AG09309 (cell line): ENCODE measurements around the gene STIMATE.

Experiments
- DNase-seq: peaks from one replicate; pipeline ENCODE4 v3.0.0-alpha.2; 2010; ENCODE audit warnings: low read depth
- H3K4me3 ChIP-seq: 2 replicates; pipeline ENCODE4 v1.5.1; 2011; ENCODE audit warnings: mild to moderate bottlenecking, low read depth, low read length, moderate library complexity; ENCODE audit not compliant: control insufficient read depth
- CTCF ChIP-seq: IDR thresholded peaks from 2 replicates; pipeline ENCODE4 v1.5.1; 2011; ENCODE audit warnings: mild to moderate bottlenecking, low read depth, low read length, inconsistent platforms; ENCODE audit not compliant: insufficient read depth, control insufficient read depth; ENCODE audit errors: missing control alignments

STIMATE gene

GRCh38 chr3:52866427-52866826, 30.9 kb downstream of the STIMATE start:
- no peak overlapping the region for H3K4me3 ChIP-seq
- no peak for TF ChIP-seq CTCF
- DNase-seq = no peak

GRCh38 chr3:52865994-52866393, 31.4 kb downstream of the STIMATE start:
- DNase-seq = no peak
- H3K4me3 ChIP-seq = no peak overlapping the region
- TF ChIP-seq CTCF = no peak

- DNase-seq = no peak
- TF ChIP-seq CTCF = no peak
- no peak overlapping the region for H3K4me3 ChIP-seq
These were observed 37.0 kb downstream of the STIMATE start for GRCh38 chr3:52860424-52860768.

GRCh38 chr3:52859686-52860423, 37.5 kb downstream of the STIMATE start:
- no peak overlapping the region for H3K4me3 ChIP-seq
- no peak for TF ChIP-seq CTCF
- DNase-seq = no peak

- no peak for DNase-seq
- no peak for TF ChIP-seq CTCF
- no peak overlapping the region for H3K4me3 ChIP-seq
These were observed 39.5 kb downstream of the STIMATE start for GRCh38 chr3:52857864-52858263.

GRCh38 chr3:52857133-52857532, 40.2 kb downstream of the STIMATE start:
- DNase-seq = no peak
- no peak for TF ChIP-seq CTCF
- no peak overlapping the region for H3K4me3 ChIP-seq
